HTERT RPE-1 (cell line): ENCODE measurements around the gene PTPRU.

ENCODE experiments used
- in situ Hi-C: fragments of 300-500 bp; cut with MboI; formaldehyde crosslinking; loops from 4 replicates; pipeline ENCODE4 v1.14.3; 2020; ENCODE audit warnings: low sequenced_read_pairs

Gene PTPRU

DNA sequence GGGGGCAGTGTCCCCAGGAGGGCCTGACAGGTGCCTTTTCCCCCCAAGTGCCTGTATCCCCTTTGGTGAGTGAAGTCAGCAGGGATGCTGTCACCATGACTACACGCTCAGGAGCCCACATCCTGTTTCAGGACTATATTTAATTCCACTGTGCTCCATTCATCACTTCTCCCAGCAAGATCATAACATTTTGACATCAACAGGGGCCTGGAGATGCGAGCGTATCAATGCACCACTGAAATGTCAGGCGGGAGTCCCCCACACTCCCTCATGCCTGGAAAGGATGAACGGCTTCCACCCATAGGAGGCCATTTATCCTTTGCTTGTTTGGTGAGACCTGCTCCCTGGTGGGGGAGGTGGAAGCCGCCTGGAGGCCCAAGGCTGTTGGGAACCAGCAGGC lies 119.1 kb downstream of the PTPRU start:
- in situ Hi-C loops = no loop called here

DNA sequence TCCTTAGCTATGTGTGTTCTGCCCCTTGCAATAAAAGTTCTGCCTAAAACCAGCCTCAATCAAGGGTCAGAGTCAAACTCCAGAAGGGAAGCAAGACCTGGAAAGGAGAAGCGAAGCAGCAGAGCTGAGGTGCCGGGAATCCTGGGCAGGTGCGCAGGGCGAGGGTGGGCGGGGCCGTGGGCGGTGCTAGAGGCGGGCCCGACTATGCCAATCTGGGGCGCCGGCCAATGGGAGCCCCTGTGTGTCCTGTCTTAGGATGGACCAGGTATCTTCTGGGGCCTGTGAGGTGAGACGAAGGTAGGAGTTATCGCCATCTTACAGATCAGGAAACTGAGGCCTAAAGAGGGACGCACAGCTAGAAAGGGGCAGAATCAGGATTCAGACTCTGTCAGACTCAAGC lies 120.3 kb downstream of the PTPRU start:
- in situ Hi-C loops = no loop called here

DNA sequence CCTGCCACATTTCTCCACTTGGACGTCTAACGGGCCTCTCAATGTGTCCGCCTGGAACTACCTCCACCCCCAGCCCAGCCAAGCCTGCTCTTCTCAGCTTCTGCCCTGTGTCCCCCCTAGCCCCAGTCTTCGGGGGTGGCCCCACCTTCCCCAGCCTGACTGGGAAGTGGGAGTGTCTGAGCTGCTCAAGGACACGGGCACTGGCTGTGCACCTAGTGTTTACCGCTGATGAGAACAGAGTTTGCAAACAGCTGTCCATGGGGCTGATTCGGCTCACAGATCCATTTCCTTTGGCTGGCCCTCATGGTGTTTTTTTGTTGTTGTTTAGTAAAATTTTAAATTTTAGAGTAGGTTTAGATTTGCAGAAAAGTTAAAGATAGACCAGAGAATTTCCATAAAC lies 121.1 kb downstream of the PTPRU start:
- in situ Hi-C loops = no loop called here

DNA sequence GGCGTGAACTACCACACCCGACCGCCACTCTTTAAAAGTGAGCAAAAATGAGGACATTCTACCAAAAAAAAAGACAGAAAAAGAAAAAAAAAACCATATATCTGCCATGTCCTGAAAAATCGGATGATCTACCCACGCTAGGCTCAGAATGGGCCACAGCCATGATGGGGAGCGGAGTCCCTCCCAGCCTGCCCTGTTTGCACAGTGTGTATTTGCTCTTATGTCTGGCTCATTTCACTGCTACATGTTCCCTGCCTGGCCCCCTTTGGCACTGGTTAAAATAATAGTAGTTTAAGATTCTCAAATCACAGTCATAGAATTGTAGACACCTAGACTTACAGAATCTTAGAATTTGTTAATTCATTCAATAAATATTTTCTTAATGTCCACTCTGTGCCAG lies 121.9 kb downstream of the PTPRU start:
- in situ Hi-C loops = no loop called here

DNA sequence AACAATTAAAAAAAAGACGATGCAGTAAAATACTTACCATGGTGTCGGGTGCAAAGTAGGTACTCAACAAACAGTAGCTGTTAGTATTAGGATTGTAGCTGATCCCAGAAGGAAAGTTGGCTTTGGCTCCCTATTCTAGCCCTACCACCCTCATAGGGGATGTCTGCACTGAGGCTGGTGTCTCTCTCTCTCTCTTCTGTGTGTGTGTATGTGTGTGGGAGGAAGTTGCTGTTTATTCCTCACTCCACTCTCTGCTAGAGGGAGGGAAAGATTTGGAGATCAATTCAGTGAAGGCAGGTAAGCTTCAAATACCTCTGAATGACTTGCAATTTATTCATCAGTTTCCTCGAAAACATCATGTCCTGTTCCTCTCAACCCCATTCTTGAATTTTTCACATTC lies 124.4 kb downstream of the PTPRU start:
- in situ Hi-C loops = no loop called here

DNA sequence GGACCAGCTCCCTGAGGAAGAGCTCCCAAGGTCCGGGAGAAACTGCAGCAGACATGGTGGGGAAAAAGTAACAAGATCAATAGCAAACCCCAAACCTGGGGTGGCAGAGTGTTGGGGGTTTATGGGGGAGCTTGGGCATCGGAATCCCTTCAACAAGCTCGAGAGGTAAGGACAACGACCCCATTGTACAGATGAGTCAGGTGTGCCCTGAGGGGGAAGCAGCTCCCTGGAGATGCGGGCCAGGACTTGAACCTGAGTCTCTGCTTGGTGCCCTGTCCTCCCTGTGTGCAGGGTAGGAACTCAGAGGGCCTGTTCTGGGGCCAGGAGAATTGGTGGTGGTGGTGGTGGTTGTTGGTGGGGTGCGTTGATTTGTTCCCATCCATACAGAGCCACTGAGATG lies 125.4 kb downstream of the PTPRU start:
- in situ Hi-C loops = no loop called here

DNA sequence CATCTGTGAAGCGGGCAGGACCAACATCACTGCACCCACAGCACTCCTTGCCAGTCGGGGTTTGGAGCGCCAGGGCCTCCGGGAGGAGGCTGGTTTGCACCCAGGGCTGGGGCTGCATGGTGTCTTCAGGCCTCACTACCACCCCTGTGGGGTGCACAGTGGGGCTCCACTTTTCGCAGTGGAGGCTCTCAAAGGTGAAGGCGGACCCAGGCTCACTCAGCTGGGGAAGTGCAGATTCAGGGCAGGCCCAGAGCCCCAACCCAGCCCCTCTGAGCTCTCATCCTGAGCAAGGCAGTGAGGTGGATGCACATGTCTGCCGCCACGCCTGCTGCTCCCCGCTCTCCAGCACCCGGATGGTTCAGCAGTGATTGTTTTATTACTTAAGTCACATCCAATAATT lies 125.8 kb downstream of the PTPRU start:
- in situ Hi-C loops = no loop called here

DNA sequence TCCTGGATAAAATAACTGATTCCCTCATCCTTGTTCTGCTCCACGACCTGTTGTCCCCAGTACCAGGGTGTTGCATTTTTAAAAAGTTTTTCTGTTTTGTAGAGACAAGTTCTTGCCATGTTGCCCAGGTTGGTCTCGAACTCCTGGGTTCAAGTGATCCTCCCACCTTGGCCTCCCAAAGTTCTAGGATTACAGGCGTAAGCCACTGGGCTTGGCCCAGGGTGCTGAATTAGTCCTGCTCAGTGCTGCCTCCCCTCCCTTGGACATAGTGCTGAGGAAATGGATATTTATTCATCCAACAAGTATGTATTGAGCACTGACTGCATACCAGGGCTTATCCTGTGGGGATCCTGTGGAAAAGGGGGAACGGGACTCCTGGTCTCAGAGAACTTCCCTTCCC lies 126.4 kb downstream of the PTPRU start:
- in situ Hi-C loops = no loop called here

DNA sequence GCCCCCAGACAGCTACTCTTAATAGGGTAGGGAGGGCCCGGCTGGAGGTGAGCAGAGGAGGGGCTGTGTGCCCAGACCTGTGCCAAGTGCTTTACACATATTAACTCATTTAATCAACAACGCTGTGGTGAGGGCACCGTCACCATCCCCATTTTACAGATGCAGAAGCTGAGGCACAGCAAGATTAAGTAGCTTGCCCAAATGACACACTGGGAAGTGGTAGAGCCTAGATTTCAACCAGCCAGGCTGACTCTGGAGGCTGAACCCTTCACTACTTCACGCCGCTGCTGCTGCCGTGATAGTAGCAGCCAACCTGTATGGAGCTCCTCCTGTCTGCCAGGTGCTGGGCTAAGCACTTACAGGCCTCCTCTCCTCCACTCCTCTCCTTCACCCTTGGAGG lies 127.2 kb downstream of the PTPRU start:
- in situ Hi-C loops = no loop called here

DNA sequence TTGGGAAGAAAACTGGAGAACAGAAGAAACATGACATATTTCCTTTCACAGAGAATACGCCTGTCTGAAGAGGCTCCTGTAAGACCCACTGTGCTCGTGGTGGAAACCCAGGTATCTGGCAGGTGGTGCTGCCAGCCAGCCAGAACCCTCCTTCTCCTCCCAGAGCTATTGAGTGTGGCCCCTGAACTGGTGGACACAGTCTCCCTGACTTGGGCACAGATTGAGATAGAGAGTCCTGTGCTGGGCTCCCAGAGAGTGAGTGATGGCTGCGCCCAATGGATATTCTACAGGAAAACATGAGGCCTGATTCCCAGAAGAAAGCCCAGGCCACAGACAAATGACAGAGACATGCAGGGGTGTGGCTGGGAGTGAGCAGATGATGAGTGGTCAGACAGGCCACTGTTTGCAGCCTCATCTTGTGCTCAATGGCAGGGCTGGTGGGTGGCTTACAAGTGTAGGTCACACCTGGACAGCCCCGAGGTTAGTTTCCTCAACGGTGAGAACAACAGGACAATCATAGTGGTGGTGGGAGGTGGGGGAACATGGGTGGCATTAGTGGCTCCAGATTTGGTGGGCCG lies 127.9 kb downstream of the PTPRU start:
- in situ Hi-C loops = no loop called here

DNA sequence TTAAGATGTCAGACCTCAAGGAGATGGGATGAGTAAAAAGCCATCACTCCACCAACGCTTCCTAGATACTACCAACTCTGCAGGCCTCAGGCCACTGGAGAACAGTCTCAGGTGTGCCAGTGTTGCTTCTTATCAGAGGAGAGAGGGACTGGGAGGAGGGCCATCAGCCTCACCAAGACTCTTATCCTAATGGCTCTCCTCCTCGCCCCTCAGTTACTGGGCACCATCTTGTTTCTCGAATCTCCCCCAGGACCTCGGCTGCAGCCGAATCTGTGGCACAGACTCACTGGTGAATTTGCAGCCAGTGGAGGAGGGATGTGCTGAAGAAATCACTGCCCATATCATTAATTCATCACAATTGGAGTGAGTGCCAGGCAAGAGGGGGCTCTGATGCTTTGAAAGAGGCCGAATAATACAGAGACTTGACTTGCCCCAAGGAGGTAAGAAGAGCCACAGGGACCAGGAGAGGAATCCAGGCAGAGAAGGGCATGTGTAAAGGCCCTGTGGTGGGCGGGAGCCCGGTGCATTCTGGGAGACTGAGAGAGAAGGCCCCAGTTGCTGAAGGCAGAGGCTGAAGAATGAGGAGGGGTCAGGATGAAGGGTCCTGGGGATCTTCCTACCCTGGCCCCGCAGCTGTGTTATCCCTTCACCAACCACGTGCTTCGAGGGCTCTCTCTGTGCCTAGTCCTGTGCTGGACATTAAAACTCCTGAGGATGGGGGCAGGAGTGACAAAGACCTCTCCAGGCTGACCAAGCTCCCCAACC lies 129.8 kb downstream of the PTPRU start:
- in situ Hi-C loops = no loop called here

DNA sequence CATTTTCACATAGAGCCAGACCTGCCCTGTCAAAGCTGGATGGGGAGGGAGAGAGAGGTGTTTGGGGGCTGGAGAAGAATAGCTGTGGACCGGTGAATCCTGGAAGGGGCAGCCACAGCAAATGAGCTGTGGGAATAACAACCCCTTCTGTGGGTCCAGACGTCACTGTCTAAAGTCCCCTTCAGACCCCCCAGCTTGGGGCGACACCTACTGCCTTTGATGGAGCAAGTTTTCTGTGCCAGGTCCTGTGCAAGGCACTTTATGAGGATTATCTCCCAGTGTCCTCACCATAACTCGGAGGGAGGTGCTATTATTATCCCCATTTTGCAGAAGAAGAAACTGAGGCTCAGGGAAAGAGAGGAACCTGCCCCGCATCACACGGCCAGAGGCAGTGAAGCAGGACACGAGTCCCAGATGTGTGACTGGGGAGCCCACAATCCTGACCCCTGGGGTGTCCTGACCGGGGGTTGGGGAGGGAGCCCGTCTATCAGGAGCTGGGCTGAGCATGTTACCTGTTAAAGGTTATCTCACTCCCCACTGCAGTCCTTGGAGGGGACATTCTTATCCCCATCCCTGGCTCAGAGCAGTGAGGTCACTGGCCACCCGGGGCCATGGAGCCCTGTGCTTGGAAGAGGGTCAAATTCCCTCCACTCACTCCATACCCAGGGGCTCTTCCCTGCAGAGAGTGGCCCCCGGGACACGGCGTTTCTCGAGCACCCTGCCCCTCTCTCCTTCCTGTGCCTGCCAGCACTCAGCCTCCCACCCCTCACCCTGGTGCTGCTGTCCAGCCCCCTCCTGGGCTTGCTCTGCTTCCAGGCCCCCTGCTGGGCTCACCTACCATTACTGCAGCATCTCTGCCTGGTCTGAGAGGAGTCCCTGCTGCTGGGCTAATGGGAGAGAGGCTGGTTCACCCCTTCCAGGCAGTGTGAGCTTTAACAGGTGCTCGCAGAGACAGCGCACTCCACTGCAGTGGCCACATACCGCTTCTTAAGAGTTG lies 132.9 kb downstream of the PTPRU start:
- in situ Hi-C loops = no loop called here

DNA sequence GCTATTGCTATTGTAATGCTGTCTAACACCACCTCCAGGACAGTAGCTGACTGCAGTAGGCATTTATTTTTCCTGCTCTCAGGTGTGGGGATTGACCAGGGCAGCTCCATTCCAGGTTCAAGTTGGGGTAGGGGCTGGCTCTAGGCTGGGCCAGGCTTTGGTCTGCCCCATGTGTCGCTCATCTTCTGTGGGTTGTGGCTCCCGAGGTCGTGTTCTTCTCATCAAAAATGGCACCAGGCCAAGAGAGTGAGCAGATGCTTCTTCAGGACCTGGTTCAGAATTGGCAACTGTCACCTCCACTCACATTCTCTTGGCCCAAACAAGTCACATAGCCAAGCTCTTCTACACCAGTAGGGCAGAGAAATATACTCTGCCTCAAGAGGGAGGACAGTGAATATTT lies 133.7 kb downstream of the PTPRU start:
- in situ Hi-C loops = no loop called here

DNA sequence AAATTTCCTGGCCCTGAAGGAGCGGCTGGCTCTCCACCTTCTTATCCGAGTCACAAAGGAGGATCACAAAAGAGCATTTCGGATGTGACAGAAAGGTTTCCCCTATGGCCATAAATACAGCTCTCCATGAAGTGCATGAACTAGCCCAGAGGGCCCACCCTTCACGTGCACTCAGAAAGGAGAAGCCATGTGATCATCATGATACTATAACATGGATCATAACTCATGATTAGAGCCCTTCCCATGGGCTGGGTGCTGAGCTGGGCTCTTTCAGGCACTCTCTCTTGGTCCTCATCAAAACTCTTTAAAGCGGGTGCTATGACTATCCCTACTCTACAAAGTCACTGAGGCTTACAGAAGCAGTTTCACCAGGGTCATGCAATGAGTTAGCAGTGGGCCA lies 135.0 kb downstream of the PTPRU start:
- in situ Hi-C loops = no loop called here

DNA sequence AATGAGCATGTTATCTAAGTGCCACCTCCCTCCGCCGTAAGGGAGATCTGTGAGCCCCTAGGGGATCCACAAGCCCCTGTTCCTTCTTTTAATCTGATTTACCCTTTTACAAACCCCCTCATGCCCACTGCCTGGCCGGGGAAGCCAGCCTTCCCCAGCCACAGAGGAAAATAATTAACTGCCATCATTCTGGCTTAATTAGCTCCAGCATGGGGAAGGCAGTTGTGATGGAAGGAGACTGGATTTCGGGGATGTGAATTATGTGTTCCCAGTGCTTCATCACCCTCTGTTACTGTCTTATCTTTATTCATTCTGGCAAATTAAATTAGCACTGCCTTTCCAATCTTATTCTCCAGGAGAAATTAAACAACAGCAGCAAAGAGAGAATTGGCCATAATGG lies 135.8 kb downstream of the PTPRU start:
- in situ Hi-C loops = no loop called here
